Measurements from ENCODE around the gene OR51B5.
"Not testable (repeated sequence)": the region's sequence is repeated elsewhere in the genome, so short reads cannot be mapped to it uniquely, and the experiment has no call there.

OR51B5 gene

GRCh38 chr11:5351208-5351607 lies 7.9 kb upstream of the OR51B5 start, which contains the start of gene OR51B6:
Gene OR51B6, plus strand, starts transcription at chr11:5351508. Its CDS starts 0 bp downstream, at chr11:5351508.
- no peak within 1 kb of the TSS for H3K4me3 ChIP-seq (ENCODE audit: low read depth, low read length)
- DNase-seq (ENCODE audit: low read depth): no peak
- in situ Hi-C loops (cut with HindIII; ENCODE audit: low sequenced_read_pairs): no loop called here
- no peak for TF ChIP-seq CTCF (IDR thresholded peaks at IDR 0.05; ENCODE audit: low read depth, low read length, missing control alignments)

GRCh38 chr11:5349550-5349949 lies 6.2 kb upstream of the OR51B5 start:
- TF ChIP-seq CTCF (IDR thresholded peaks at IDR 0.05; ENCODE audit: low read depth, low read length, missing control alignments): no peak
- in situ Hi-C loops (cut with HindIII; ENCODE audit: low sequenced_read_pairs): no loop called here
- DNase-seq (ENCODE audit: low read depth): no peak
- H3K4me3 ChIP-seq (ENCODE audit: low read depth, low read length): no peak overlapping the region

- DNase-seq (ENCODE audit: low read depth): no peak
- in situ Hi-C loops (cut with HindIII; ENCODE audit: low sequenced_read_pairs): no loop called here
- no peak for TF ChIP-seq CTCF (IDR thresholded peaks at IDR 0.05; ENCODE audit: low read depth, low read length, missing control alignments)
- H3K4me3 ChIP-seq (ENCODE audit: low read depth, low read length): no peak overlapping the region
These were observed 5.3 kb upstream of the OR51B5 start for GRCh38 chr11:5348551-5349194.

- in situ Hi-C loops (cut with HindIII; ENCODE audit: low sequenced_read_pairs): no loop called here
- H3K4me3 ChIP-seq (ENCODE audit: low read depth, low read length): no peak overlapping the region
- DNase-seq (ENCODE audit: low read depth): no peak
- no peak for TF ChIP-seq CTCF (IDR thresholded peaks at IDR 0.05; ENCODE audit: low read depth, low read length, missing control alignments)
These were observed 2.5 kb upstream of the OR51B5 start for GRCh38 chr11:5345831-5346230.

GRCh38 chr11:5339771-5340322 lies 3.5 kb downstream of the OR51B5 start:
- no peak overlapping the region for H3K4me3 ChIP-seq (ENCODE audit: low read depth, low read length)
- no peak for TF ChIP-seq CTCF (IDR thresholded peaks at IDR 0.05; ENCODE audit: low read depth, low read length, missing control alignments)
- no peak for DNase-seq (ENCODE audit: low read depth)
- in situ Hi-C loops (cut with HindIII; ENCODE audit: low sequenced_read_pairs): no loop called here

GRCh38 chr11:5337253-5337652 lies 6.1 kb downstream of the OR51B5 start:
- H3K4me3 ChIP-seq (ENCODE audit: low read depth, low read length); DNase-seq (ENCODE audit: low read depth); in situ Hi-C loops (cut with HindIII; ENCODE audit: low sequenced_read_pairs): not testable (repeated sequence)

- no peak for DNase-seq (ENCODE audit: low read depth)
- no peak overlapping the region for H3K4me3 ChIP-seq (ENCODE audit: low read depth, low read length)
- in situ Hi-C loops (cut with HindIII; ENCODE audit: low sequenced_read_pairs): no loop called here
- TF ChIP-seq CTCF (IDR thresholded peaks at IDR 0.05; ENCODE audit: low read depth, low read length, missing control alignments): no peak
These were observed 7.0 kb downstream of the OR51B5 start for GRCh38 chr11:5336331-5336730.

All from astrocyte of the cerebellum (primary cell).